HepG2 (cell line): ENCODE measurements around the gene BCL11B. TPM values are rescaled to one million over a fixed set of nuclear protein-coding genes. Genes with fewer than 3 reads are reported as not detected.
A peak's percentile ranks its signal among the peaks of the same experiment; 100 is the strongest.

ENCODE experiments used
- ATF5 ChIP-seq: sonication (generic); formaldehyde crosslinking; IDR thresholded peaks from 2 replicates; pipeline ENCODE4 v1.4.0; 2020; ENCODE audit warnings: mild to moderate bottlenecking, low read depth, missing genetic modification reagents
- GATAD2A ChIP-seq: IDR thresholded peaks from 2 replicates; pipeline ENCODE4 v1.6.1; 2016
- HIC2 ChIP-seq: sonication (generic); formaldehyde crosslinking; IDR thresholded peaks from 2 replicates; pipeline ENCODE4 v1.9.0; 2022; ENCODE audit warnings: low read depth, missing genetic modification reagents
- HOXA9 ChIP-seq: sonication (generic); formaldehyde crosslinking; IDR thresholded peaks from 2 replicates; pipeline ENCODE4 v1.8.1; 2022; ENCODE audit warnings: missing genetic modification reagents, mild to moderate bottlenecking, moderate library complexity, borderline replicate concordance
- KDM6A ChIP-seq: IDR thresholded peaks from 2 replicates; pipeline ENCODE4 v1.6.1; 2016; ENCODE audit warnings: low read depth
- RXRB ChIP-seq: IDR thresholded peaks from 2 replicates; pipeline ENCODE4 v1.6.1; 2016; ENCODE audit warnings: borderline replicate concordance, missing genetic modification reagents, missing compliant biosample characterization
- THRA ChIP-seq: sonication (generic); formaldehyde crosslinking; IDR thresholded peaks from 2 replicates; pipeline ENCODE4 v1.4.0; 2020; ENCODE audit warnings: missing genetic modification reagents, borderline replicate concordance
- ZBTB21 ChIP-seq: sonication (generic); formaldehyde crosslinking; IDR thresholded peaks from 2 replicates; pipeline ENCODE4 v1.4.0; 2020; ENCODE audit warnings: missing genetic modification reagents
- ZC3H13 ChIP-seq: sonication (generic); formaldehyde crosslinking; IDR thresholded peaks from 2 replicates; pipeline ENCODE4 v1.8.1; 2023; ENCODE audit warnings: mild to moderate bottlenecking, missing genetic modification reagents, moderate library complexity
- ZNF24 ChIP-seq: fragments of 450-650 bp; IDR thresholded peaks from 2 replicates; pipeline ENCODE4 v1.6.1; 2017; ENCODE audit warnings: antibody characterized with exemption, mild to moderate bottlenecking
- ZNF382 ChIP-seq: sonication (generic); formaldehyde crosslinking; IDR thresholded peaks from 2 replicates; pipeline ENCODE4 v1.5.0; 2020; ENCODE audit warnings: missing genetic modification reagents, mild to moderate bottlenecking, borderline replicate concordance
- ZNF543 ChIP-seq: sonication (generic); formaldehyde crosslinking; IDR thresholded peaks from 2 replicates; pipeline ENCODE4 v1.4.0; 2020; ENCODE audit warnings: mild to moderate bottlenecking, missing genetic modification reagents
- ZNF550 ChIP-seq: sonication (generic); formaldehyde crosslinking; IDR thresholded peaks from 2 replicates; pipeline ENCODE4 v1.4.0; 2020; ENCODE audit warnings: mild to moderate bottlenecking, missing genetic modification reagents, borderline replicate concordance
- ZNF570 ChIP-seq: sonication (generic); formaldehyde crosslinking; IDR thresholded peaks from 2 replicates; pipeline ENCODE4 v1.4.0; 2020; ENCODE audit warnings: mild to moderate bottlenecking, missing genetic modification reagents, borderline replicate concordance
- ZNF598 ChIP-seq: sonication (generic); formaldehyde crosslinking; IDR thresholded peaks from 2 replicates; pipeline ENCODE4 v1.5.1; 2020; ENCODE audit warnings: mild to moderate bottlenecking, missing genetic modification reagents, borderline replicate concordance
- ZNF891 ChIP-seq: sonication (generic); formaldehyde crosslinking; IDR thresholded peaks from 2 replicates; pipeline ENCODE4 v1.5.0; 2020; ENCODE audit warnings: mild to moderate bottlenecking, missing genetic modification reagents
- polyA plus RNA-seq, 8 experiments: library from polyadenylated mRNA; depleted of rRNA in 3 of 8; stranded (reverse) in 7 of 8; unstranded in 1 of 8; fragments of >200 nt; fragmentation: Illumina TruSeq in 4 of 8; extraction: Trizol in 4 of 8; gene quantifications; 2 replicates each; pipeline versions ENCODE4 v1.2.1 to v1.2.3, GENCODE V29; 2011 to 2016; ENCODE audit warnings: low read depth in 4 of 8, missing spikeins in 1 of 8, mixed read lengths in 1 of 8; ENCODE audit not compliant: insufficient read depth in 1 of 8
- total RNA-seq, 5 experiments: library from RNA; depleted of rRNA; stranded (reverse); fragments of >200 nt; fragmentation: Illumina TruSeq; extraction: Trizol; gene quantifications; 2 replicates each; pipeline ENCODE4 v1.2.3, GENCODE V29; 2016; ENCODE audit warnings: low read depth in 1 of 5
- TF ChIP-seq, protein P1 (sequence below): sonication (generic); formaldehyde crosslinking; IDR thresholded peaks from 2 replicates; pipeline ENCODE4 v1.5.1; 2020; ENCODE audit warnings: mild to moderate bottlenecking, moderate library complexity, missing genetic modification reagents

BCL11B gene
- total and polyA plus RNA-seq, 2 of the 13 experiments (the other 11 are each of a cell fraction or from before 2014, with no cell fraction given): not detected

DNA sequence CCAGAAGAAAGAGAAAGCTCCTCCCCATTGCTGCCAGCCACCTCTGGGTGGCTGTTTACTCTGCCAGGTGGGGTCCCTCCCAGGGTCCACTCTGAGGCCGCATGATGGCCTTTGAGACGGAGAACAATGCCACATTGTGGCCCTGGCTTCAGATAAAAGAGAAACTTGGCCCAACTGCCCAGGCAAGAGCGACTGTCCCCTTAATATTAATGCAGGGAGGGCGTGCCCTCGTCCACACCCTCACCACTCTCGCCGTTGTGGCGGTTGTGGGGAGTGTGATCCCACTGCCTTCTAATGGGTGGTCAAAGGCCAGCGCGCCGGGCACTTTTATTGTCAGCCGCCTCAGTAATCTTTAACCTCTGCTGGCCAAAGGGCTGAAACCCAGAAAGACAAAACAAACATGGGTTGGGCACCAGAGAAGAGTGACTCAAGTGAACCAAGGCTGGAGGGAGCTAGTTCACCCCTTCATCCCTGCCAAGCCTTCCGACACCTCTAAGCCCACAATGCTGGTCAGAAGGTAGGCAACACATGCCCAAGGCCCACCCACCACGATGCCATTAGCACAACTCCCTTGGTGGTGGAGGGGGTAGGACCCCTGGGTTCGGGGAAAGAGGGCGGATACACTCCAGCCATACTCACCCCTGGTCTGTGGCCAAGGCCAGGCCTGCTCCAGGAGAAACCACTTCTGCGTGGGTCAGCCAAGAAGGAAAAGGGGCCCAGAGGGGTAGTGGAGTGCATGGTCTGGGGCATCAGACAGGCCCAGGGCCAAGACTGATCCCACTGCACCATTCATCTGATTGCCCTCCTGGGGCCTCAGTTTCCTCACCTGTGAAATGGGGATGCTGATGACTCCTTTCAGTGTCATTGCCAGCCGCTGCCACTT, 44.5 kb upstream of the BCL11B start (continued):
- TF ChIP-seq KDM6A (CRISPR knock-in tag): 0 out of 2 replicates have a peak, but pooled peaks have one; percentile 82
- no peak for TF ChIP-seq ZNF891 (CRISPR knock-in tag)
- TF ChIP-seq ZNF550: no peak
- TF ChIP-seq, protein P1, sequence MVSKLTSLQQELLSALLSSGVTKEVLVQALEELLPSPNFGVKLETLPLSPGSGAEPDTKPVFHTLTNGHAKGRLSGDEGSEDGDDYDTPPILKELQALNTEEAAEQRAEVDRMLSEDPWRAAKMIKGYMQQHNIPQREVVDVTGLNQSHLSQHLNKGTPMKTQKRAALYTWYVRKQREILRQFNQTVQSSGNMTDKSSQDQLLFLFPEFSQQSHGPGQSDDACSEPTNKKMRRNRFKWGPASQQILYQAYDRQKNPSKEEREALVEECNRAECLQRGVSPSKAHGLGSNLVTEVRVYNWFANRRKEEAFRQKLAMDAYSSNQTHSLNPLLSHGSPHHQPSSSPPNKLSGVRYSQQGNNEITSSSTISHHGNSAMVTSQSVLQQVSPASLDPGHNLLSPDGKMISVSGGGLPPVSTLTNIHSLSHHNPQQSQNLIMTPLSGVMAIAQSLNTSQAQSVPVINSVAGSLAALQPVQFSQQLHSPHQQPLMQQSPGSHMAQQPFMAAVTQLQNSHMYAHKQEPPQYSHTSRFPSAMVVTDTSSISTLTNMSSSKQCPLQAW: peak; percentile 59
- TF ChIP-seq RXRB (CRISPR knock-in tag): peak; percentile 65; the same call in 1 of the 2 replicates
- peak; percentile 98 for TF ChIP-seq HIC2
- TF ChIP-seq ZNF382 (CRISPR knock-in tag): no peak
- TF ChIP-seq GATAD2A: peak; percentile 85
- no peak for TF ChIP-seq ZNF570
- TF ChIP-seq ZNF598: peak; percentile 81; the same call in 1 of the 2 replicates
- no peak for TF ChIP-seq HOXA9
- no peak for TF ChIP-seq ZNF543 (CRISPR knock-in tag)
- TF ChIP-seq THRA: peak; percentile 39; the same call in 1 of the 2 replicates
- TF ChIP-seq ZNF24: no peak
- no peak for TF ChIP-seq ZBTB21 (CRISPR knock-in tag)
- no peak for TF ChIP-seq ZC3H13
- no peak for TF ChIP-seq ATF5 (CRISPR knock-in tag)
